OCI-LY7 (cell line): Measurements from ENCODE around the gene AK5.

Source experiments
- EZH2phosphoT487 ChIP-seq: fragments of 200-600 bp; sonication (generic); IDR thresholded peaks from 2 replicates; pipeline ENCODE4 v1.6.1; 2018; ENCODE audit warnings: low read depth, borderline replicate concordance, mild to moderate bottlenecking, mixed run types, antibody characterized with exemption, low read length, moderate library complexity, mixed read lengths
- TF ChIP-seq, protein P1 (sequence below): fragments of 200-600 bp; sonication (generic); conservative IDR thresholded peaks from 2 replicates; pipeline ENCODE4 v1.5.1; 2014; ENCODE audit warnings: mild to moderate bottlenecking, antibody characterized with exemption, low read length, moderate library complexity, mixed read lengths

DNA sequence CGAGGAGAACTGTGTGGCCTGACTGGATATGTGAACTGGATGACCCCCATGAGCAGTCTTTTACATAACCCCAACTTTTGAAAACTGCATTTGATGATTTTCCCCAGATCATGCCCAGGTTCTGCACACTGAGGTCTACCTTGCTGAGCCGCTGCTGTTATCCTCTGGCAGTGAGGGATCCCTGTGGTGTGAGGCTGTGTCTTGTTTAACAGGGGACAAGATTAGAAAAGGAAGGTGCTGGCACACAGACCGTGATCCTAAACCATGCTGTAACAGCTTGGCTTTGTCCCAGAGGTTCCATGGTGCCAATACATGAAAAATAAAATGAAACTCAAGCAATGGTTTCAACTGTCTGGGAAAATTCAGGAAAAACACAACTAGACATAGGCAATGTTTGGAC is 266.5 kb downstream of the AK5 start:
- TF ChIP-seq, protein P1, sequence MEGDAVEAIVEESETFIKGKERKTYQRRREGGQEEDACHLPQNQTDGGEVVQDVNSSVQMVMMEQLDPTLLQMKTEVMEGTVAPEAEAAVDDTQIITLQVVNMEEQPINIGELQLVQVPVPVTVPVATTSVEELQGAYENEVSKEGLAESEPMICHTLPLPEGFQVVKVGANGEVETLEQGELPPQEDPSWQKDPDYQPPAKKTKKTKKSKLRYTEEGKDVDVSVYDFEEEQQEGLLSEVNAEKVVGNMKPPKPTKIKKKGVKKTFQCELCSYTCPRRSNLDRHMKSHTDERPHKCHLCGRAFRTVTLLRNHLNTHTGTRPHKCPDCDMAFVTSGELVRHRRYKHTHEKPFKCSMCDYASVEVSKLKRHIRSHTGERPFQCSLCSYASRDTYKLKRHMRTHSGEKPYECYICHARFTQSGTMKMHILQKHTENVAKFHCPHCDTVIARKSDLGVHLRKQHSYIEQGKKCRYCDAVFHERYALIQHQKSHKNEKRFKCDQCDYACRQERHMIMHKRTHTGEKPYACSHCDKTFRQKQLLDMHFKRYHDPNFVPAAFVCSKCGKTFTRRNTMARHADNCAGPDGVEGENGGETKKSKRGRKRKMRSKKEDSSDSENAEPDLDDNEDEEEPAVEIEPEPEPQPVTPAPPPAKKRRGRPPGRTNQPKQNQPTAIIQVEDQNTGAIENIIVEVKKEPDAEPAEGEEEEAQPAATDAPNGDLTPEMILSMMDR: no peak
- TF ChIP-seq EZH2phosphoT487: no peak
